GM10847 (cell line): Measurements from ENCODE around the gene TBC1D16.

ENCODE experiments used
- POLR2A ChIP-seq: IDR thresholded peaks from 2 replicates; pipeline ENCODE4 v1.6.1; 2011; ENCODE audit not compliant: insufficient read length; ENCODE audit errors: extremely low read depth

The TBC1D16 gene

GRCh38 chr17:80034791-80035686 lies 633 bp downstream of the TBC1D16 start:
- no peak for TF ChIP-seq POLR2A

GRCh38 chr17:80033840-80034239 lies 1.8 kb downstream of the TBC1D16 start:
- no peak for TF ChIP-seq POLR2A

- no peak for TF ChIP-seq POLR2A
Observed at GRCh38 chr17:80032614-80033171, 3.0 kb downstream of the TBC1D16 start.

- no peak for TF ChIP-seq POLR2A
Observed at GRCh38 chr17:80031691-80032430, 3.8 kb downstream of the TBC1D16 start.

- no peak for TF ChIP-seq POLR2A
Observed at GRCh38 chr17:80030730-80031410, 4.8 kb downstream of the TBC1D16 start.

GRCh38 chr17:80029258-80029974 lies 6.3 kb downstream of the TBC1D16 start:
- no peak for TF ChIP-seq POLR2A

GRCh38 chr17:80028030-80028429 lies 7.6 kb downstream of the TBC1D16 start:
- no peak for TF ChIP-seq POLR2A

- no peak for TF ChIP-seq POLR2A
Observed at GRCh38 chr17:80027043-80027435, 8.6 kb downstream of the TBC1D16 start.

GRCh38 chr17:80026359-80027042 lies 9.2 kb downstream of the TBC1D16 start:
- TF ChIP-seq POLR2A, result no peak

GRCh38 chr17:80025796-80026195 lies 9.9 kb downstream of the TBC1D16 start:
- TF ChIP-seq POLR2A, result no peak

GRCh38 chr17:80025140-80025539 lies 10.5 kb downstream of the TBC1D16 start:
- TF ChIP-seq POLR2A, result no peak

GRCh38 chr17:80024206-80024972 lies 11.3 kb downstream of the TBC1D16 start:
- no peak for TF ChIP-seq POLR2A

- TF ChIP-seq POLR2A, result no peak
Observed at GRCh38 chr17:80023481-80024205, 12.0 kb downstream of the TBC1D16 start.

GRCh38 chr17:80021600-80021999 lies 14.1 kb downstream of the TBC1D16 start:
- TF ChIP-seq POLR2A, result no peak
